ENCODE measurements around the gene NOC2L. TPM values are rescaled to one million over a fixed set of nuclear protein-coding genes. Genes with fewer than 3 reads are reported as not detected.

NOC2L gene
- total RNA-seq, 3 donors from 2014 or later (not counting 1 experiment from before 2014, with no cell fraction given) = 61.4 to 66.0 (median 61.8) TPM

- TF ChIP-seq, protein P1, sequence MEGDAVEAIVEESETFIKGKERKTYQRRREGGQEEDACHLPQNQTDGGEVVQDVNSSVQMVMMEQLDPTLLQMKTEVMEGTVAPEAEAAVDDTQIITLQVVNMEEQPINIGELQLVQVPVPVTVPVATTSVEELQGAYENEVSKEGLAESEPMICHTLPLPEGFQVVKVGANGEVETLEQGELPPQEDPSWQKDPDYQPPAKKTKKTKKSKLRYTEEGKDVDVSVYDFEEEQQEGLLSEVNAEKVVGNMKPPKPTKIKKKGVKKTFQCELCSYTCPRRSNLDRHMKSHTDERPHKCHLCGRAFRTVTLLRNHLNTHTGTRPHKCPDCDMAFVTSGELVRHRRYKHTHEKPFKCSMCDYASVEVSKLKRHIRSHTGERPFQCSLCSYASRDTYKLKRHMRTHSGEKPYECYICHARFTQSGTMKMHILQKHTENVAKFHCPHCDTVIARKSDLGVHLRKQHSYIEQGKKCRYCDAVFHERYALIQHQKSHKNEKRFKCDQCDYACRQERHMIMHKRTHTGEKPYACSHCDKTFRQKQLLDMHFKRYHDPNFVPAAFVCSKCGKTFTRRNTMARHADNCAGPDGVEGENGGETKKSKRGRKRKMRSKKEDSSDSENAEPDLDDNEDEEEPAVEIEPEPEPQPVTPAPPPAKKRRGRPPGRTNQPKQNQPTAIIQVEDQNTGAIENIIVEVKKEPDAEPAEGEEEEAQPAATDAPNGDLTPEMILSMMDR (IDR thresholded peaks at IDR 0.05) = no peak
- H3K4me3 ChIP-seq (ENCODE audit: low read length) = no peak overlapping the region
- WGBS (ENCODE audit: insufficient coverage) = 80% methylated on average over 13 of the region's 13 CpGs
- no peaks in the 10 kb centered on the region for H3K4me1 ChIP-seq (ENCODE audit: control insufficient read depth, insufficient read depth, low read length)
- ATAC-seq (no peak), DNase-seq (no peak)
- no peaks in the 10 kb centered on the region for H3K36me3 ChIP-seq (ENCODE audit: control insufficient read depth, insufficient read depth, low read length)
- no peaks in the 10 kb centered on the region for H3K9me3 Mint-ChIP-seq
- no peaks in the 10 kb centered on the region for H3K36me3 Mint-ChIP-seq
- no peak overlapping the region for H3K4me3 Mint-ChIP-seq
- H3K4me1 Mint-ChIP-seq = no peaks in the 10 kb centered on the region
- no peak overlapping the region for H3K27ac ChIP-seq (ENCODE audit: low read length)
- intact Hi-C loops (cut with micrococcal nuclease) = no loop called here
- H3K27me3 ChIP-seq (ENCODE audit: control insufficient read depth, insufficient read depth, low read length) = no peaks in the 10 kb centered on the region
- H3K27ac Mint-ChIP-seq = no peak overlapping the region
- no peaks in the 10 kb centered on the region for H3K9me3 ChIP-seq (ENCODE audit: control insufficient read depth, insufficient read depth, low read length)
- peaks cover 30 to 37% of the 10 kb centered on the region in 2 donors for H3K27me3 Mint-ChIP-seq (ENCODE audit: low read depth in 2 of 2)
These were observed 26.1 kb upstream of the NOC2L start for GRCh38 chr1:985126-985525.

- H3K27me3 ChIP-seq (ENCODE audit: control insufficient read depth, insufficient read depth, low read length) = no peaks in the 10 kb centered on the region
- H3K4me3 ChIP-seq (ENCODE audit: low read length) = no peak overlapping the region
- peaks cover 25 to 32% of the 10 kb centered on the region in 2 donors for H3K27me3 Mint-ChIP-seq (ENCODE audit: low read depth in 2 of 2)
- no peaks in the 10 kb centered on the region for H3K4me1 Mint-ChIP-seq
- no peak overlapping the region for H3K27ac ChIP-seq (ENCODE audit: low read length)
- no peaks in the 10 kb centered on the region for H3K9me3 Mint-ChIP-seq
- H3K36me3 Mint-ChIP-seq = no peaks in the 10 kb centered on the region
- 58% methylated on average over 8 of the region's 12 CpGs for WGBS (ENCODE audit: insufficient coverage)
- DNase-seq (no peak), ATAC-seq (no peak)
- TF ChIP-seq, protein P1 (IDR thresholded peaks at IDR 0.05) = peak; percentile 70
- no peak overlapping the region for H3K4me3 Mint-ChIP-seq
- H3K36me3 ChIP-seq (ENCODE audit: control insufficient read depth, insufficient read depth, low read length) = no peaks in the 10 kb centered on the region
- no peak overlapping the region for H3K27ac Mint-ChIP-seq
- H3K4me1 ChIP-seq (ENCODE audit: control insufficient read depth, insufficient read depth, low read length) = no peaks in the 10 kb centered on the region
- intact Hi-C loops (cut with micrococcal nuclease) = loop anchor here (1.0 to 5.0 kb wide), 2 partner anchors 79 to 308 kb away; no protein-coding TSS in a partner anchor
- H3K9me3 ChIP-seq (ENCODE audit: control insufficient read depth, insufficient read depth, low read length) = no peaks in the 10 kb centered on the region
These were observed 25.4 kb upstream of the NOC2L start for GRCh38 chr1:984476-984814.

- H3K9me3 Mint-ChIP-seq = no peaks in the 10 kb centered on the region
- DNase-seq (peak; percentile 63 to 78), ATAC-seq (peak; percentile 68 to 98 (median 91))
- TF ChIP-seq, protein P1 (IDR thresholded peaks at IDR 0.05) = peak; percentile 97
- Histone ChIP-seq H3K4me1 (ENCODE audit: control insufficient read depth, insufficient read depth, low read length) (no peaks in the 10 kb centered on the region), H3K4me3 (ENCODE audit: low read length) (no peak overlapping the region), H3K9me3 (ENCODE audit: control insufficient read depth, insufficient read depth, low read length) (no peaks in the 10 kb centered on the region), H3K36me3 (ENCODE audit: control insufficient read depth, insufficient read depth, low read length) (no peaks in the 10 kb centered on the region), H3K27me3 (ENCODE audit: control insufficient read depth, insufficient read depth, low read length) (no peaks in the 10 kb centered on the region), H3K27ac (ENCODE audit: low read length) (no peak overlapping the region)
- H3K27ac Mint-ChIP-seq = no peak overlapping the region
- 20% methylated on average over 29 of the region's 29 CpGs for WGBS (ENCODE audit: insufficient coverage)
- H3K27me3 Mint-ChIP-seq (ENCODE audit: low read depth in 2 of 2) = peaks cover 21 to 27% of the 10 kb centered on the region in 2 donors
- no peaks in the 10 kb centered on the region for H3K4me1 Mint-ChIP-seq
- intact Hi-C loops (cut with micrococcal nuclease) = loop anchor here (1.0 to 5.0 kb wide), 2 partner anchors 79 to 308 kb away; no protein-coding TSS in a partner anchor
- H3K36me3 Mint-ChIP-seq = no peaks in the 10 kb centered on the region
- no peak overlapping the region for H3K4me3 Mint-ChIP-seq
These were observed 24.9 kb upstream of the NOC2L start for GRCh38 chr1:983798-984475.
